Lung (tissue), 16 donors: ENCODE data around the gene PTER. TPM values are rescaled to one million over a fixed set of nuclear protein-coding genes. Genes with fewer than 3 reads are reported as not detected.

Source experiments
- ATAC-seq: fragments of 200-7000 bp; cut with Tn5 transposase; one replicate; pipeline ENCODE4 v1.9.1; 2020; ENCODE audit warnings: moderate number of reproducible peaks; ENCODE audit not compliant: insufficient read depth, low FRiP score
- DNase-seq, 3 donors: peaks; one replicate each; pipeline ENCODE4 v3.0.0-alpha.2; 2013 to 2017
- H3K27ac ChIP-seq, 2 donors: one replicate each; pipeline ENCODE4 v1.5.1; 2013; ENCODE audit warnings: mild to moderate bottlenecking in 2 of 2, moderate library complexity in 2 of 2, control low read depth in 1 of 2, inconsistent platforms in 1 of 2, low read depth in 1 of 2, low read length in 1 of 2
- H3K27me3 ChIP-seq, 3 donors: one replicate each; pipeline ENCODE4 v1.5.1; 2013; ENCODE audit warnings: low read length in 2 of 3; ENCODE audit not compliant: control insufficient read depth in 3 of 3, insufficient read depth in 3 of 3
- H3K36me3 ChIP-seq, 4 donors: one replicate each; pipeline ENCODE4 v1.5.1; 2013; ENCODE audit warnings: low read length in 4 of 4, mild to moderate bottlenecking in 1 of 4, moderate library complexity in 1 of 4; ENCODE audit not compliant: control insufficient read depth in 4 of 4, insufficient read depth in 4 of 4
- H3K4me1 ChIP-seq, 5 donors: one replicate each; pipeline ENCODE4 v1.5.1; 2013; ENCODE audit warnings: low read length in 5 of 5, mild to moderate bottlenecking in 2 of 5, moderate library complexity in 1 of 5; ENCODE audit not compliant: control insufficient read depth in 5 of 5, insufficient read depth in 5 of 5
- H3K4me3 ChIP-seq: one replicate; pipeline ENCODE4 v1.5.1; 2013; ENCODE audit warnings: mild to moderate bottlenecking, control low read depth, moderate library complexity
- H3K9ac ChIP-seq, 2 donors: one replicate each; pipeline ENCODE4 v1.5.1; 2013; ENCODE audit warnings: low read length in 2 of 2, control low read depth in 1 of 2; ENCODE audit not compliant: insufficient read depth in 1 of 2
- H3K9me3 ChIP-seq, 4 donors: one replicate each; pipeline ENCODE4 v1.5.1; 2013; ENCODE audit warnings: low read length in 3 of 4, mild to moderate bottlenecking in 1 of 4, moderate library complexity in 1 of 4; ENCODE audit not compliant: control insufficient read depth in 4 of 4, insufficient read depth in 3 of 4
- WGBS, 2 donors: extraction: QIAGEN DNeasy Blood & Tissue Kit; methylation state at CpG; one replicate each; pipeline ENCODE4 v1.1.7; 2013; 5-methylcytosine and 5-hydroxymethylcytosine counted together
- long read RNA-seq, 5 donors: transcript quantifications; one replicate each; lab custom pipeline, GENCODE V29; 2026
- polyA plus RNA-seq, 2 donors: library from polyadenylated mRNA; stranded (reverse); fragments of 200-250 nt; gene quantifications; one replicate each; pipeline ENCODE4 v1.2.1, GENCODE V29; 2013
- total RNA-seq, 2 donors: library from RNA; depleted of rRNA in 1 of 2; stranded (reverse); fragments of >200 nt in 1 of 2; gene quantifications; one replicate each; pipeline ENCODE4 v1.2.1, GENCODE V29; 2014 to 2021
- TF ChIP-seq, protein P1 (sequence below): IDR thresholded peaks from 2 replicates; pipeline ENCODE4 v1.5.1; 2012; ENCODE audit warnings: mild to moderate bottlenecking; ENCODE audit errors: control extremely low read depth, extremely low read depth
- donor health status: control.
- donor health status: control.
- donor health status: Bipolar disorder and iron deficiency.
- donor health status: healthy.
- donor health status: DM: yes; HTN: yes; CAD: no.

PTER gene, protein sequence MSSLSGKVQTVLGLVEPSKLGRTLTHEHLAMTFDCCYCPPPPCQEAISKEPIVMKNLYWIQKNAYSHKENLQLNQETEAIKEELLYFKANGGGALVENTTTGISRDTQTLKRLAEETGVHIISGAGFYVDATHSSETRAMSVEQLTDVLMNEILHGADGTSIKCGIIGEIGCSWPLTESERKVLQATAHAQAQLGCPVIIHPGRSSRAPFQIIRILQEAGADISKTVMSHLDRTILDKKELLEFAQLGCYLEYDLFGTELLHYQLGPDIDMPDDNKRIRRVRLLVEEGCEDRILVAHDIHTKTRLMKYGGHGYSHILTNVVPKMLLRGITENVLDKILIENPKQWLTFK
- 10 to 100 TPM; 12.1 to 13.3 TPM for total RNA-seq
- 1 to 10 TPM; 4.9 to 8.4 TPM for polyA plus RNA-seq
- long read RNA-seq, donor 1, partial matches to known transcripts = 0 of 1 reads
- long read RNA-seq, donor 1, other reads (novel, unspliced or antisense) = 0 of 1 reads
- long read RNA-seq, donor 2, partial matches to known transcripts = 0 of 1 reads
- long read RNA-seq, donor 2, other reads (novel, unspliced or antisense) = 0 of 1 reads
- long read RNA-seq, donor 3, partial matches to known transcripts = 0 of 2 reads
- long read RNA-seq, donor 3, other reads (novel, unspliced or antisense) = 0 of 2 reads
- long read RNA-seq, donor 4, partial matches to known transcripts = 0 of 1 reads
- long read RNA-seq, donor 4, other reads (novel, unspliced or antisense) = 0 of 1 reads
- long read RNA-seq, donor 5, partial matches to known transcripts = 0 of 1 reads
- long read RNA-seq, donor 5, other reads (novel, unspliced or antisense) = 0 of 1 reads

GRCh38 chr10:16436758-16437539 is at the start of gene PTER:
Gene PTER (plus strand): TSS chr10:16437010. CDS start chr10:16484385, 47,375 bp downstream.
- H3K27ac ChIP-seq = peak within 1 kb of the TSS; percentile 94 to 95
- H3K9ac ChIP-seq = no peak within 1 kb of the TSS
- DNase-seq (peak; percentile 89 to 93 (median 92)), ATAC-seq (peak; percentile 98)
- peak within 1 kb of the TSS; percentile 64 for H3K4me3 ChIP-seq
- no peaks in the 10 kb centered on the region for H3K9me3 ChIP-seq
- peaks cover 0 to 1% (median 0%) of the 10 kb centered on the region in 3 donors for H3K27me3 ChIP-seq
- TF ChIP-seq, protein P1, sequence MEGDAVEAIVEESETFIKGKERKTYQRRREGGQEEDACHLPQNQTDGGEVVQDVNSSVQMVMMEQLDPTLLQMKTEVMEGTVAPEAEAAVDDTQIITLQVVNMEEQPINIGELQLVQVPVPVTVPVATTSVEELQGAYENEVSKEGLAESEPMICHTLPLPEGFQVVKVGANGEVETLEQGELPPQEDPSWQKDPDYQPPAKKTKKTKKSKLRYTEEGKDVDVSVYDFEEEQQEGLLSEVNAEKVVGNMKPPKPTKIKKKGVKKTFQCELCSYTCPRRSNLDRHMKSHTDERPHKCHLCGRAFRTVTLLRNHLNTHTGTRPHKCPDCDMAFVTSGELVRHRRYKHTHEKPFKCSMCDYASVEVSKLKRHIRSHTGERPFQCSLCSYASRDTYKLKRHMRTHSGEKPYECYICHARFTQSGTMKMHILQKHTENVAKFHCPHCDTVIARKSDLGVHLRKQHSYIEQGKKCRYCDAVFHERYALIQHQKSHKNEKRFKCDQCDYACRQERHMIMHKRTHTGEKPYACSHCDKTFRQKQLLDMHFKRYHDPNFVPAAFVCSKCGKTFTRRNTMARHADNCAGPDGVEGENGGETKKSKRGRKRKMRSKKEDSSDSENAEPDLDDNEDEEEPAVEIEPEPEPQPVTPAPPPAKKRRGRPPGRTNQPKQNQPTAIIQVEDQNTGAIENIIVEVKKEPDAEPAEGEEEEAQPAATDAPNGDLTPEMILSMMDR = no peak
- H3K4me1 ChIP-seq = peaks cover 0 to 9% (median 2%) of the 10 kb centered on the region in 5 donors
- 2 to 3% methylated on average over 48 to 49 of the region's 49 CpGs for WGBS, 2 donors
- no peaks in the 10 kb centered on the region for H3K36me3 ChIP-seq

GRCh38 chr10:16392531-16393069 is 44.2 kb upstream of the PTER start:
- no peaks in the 10 kb centered on the region for H3K4me1 ChIP-seq
- no peak for ATAC-seq
- WGBS, 2 donors = 51 to 69% methylated on average over 3 of the region's 3 CpGs

DNA sequence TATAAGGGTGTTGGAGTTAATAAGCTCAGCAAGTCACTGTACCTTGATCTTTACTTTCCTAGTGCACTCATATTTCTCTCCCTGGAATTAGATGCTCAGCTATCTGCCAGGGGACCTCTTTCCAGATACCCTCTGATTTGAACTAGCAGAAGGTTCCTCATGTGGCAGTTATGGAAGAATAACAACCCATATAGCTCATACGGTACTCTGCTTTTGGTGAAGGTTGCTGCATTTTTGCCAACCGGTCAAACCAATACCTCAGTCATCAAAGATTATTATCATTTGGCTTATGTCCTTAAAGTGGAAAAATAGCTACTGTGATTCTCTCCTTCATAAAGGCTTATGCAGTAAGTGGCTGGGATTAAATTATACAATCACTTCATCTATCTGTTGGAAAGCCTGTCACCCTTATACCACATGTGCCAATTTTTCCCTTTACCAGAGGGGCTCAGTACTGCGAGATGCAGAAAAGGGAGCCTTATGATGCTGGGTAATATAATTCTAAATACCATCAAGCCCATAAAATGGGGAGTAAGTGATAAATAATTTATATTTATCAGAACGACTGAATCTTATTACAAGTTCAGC is 43.4 kb upstream of the PTER start:
- Histone ChIP-seq H3K4me3 (no peak overlapping the region), H3K9ac (no peak overlapping the region), H3K9me3 (peaks cover 0 to 3% (median 0%) of the 10 kb centered on the region in 4 donors), H3K27me3 (no peaks in the 10 kb centered on the region), H3K36me3 (no peaks in the 10 kb centered on the region), H3K4me1 (no peaks in the 10 kb centered on the region), H3K27ac (no peak overlapping the region)
- DNase-seq (no peak), ATAC-seq (no peak)
- TF ChIP-seq, protein P1 = no peak
- 84 to 87% methylated on average over 4 of the region's 4 CpGs for WGBS, 2 donors

More at GRCh38 chr10:16392531-16393069, 44.2 kb upstream of the PTER start:
- Histone ChIP-seq H3K27ac (no peak overlapping the region), H3K27me3 (no peaks in the 10 kb centered on the region), H3K4me3 (no peak overlapping the region), H3K9ac (no peak overlapping the region), H3K36me3 (no peaks in the 10 kb centered on the region), H3K9me3 (peaks cover 0 to 3% (median 0%) of the 10 kb centered on the region in 4 donors)
- no peak for DNase-seq
- TF ChIP-seq, protein P1 = no peak
